ENCODE measurements around the gene CIAO2B. TPM values are rescaled to one million over a fixed set of nuclear protein-coding genes. Genes with fewer than 3 reads are reported as not detected.
"Not testable (repeated sequence)": the region's sequence is repeated elsewhere in the genome, so short reads cannot be mapped to it uniquely, and the experiment has no call there.

The CIAO2B gene
- total RNA-seq, 4 donors from 2014 or later = 15.3 to 93.8 (median 51.6) TPM

GRCh38 chr16:66898207-66898606 is 36.0 kb downstream of the CIAO2B start:
- in situ Hi-C loops (cut with MboI; ENCODE audit: low pct_ligation_motif_present in 1 of 4, low pct_unique_long_range_greater_than_20kb in 1 of 4, low sequenced_read_pairs in 3 of 4) = no loop called here
- Histone ChIP-seq H3K27me3 (no peaks in the 10 kb centered on the region), H3K4me1 (peaks cover 30 to 75% (median 50%) of the 10 kb centered on the region in 4 donors), H3K27ac (peak overlapping the region; percentile 75 to 83 (median 82)), H3K9me3 (no peaks in the 10 kb centered on the region), H3K4me3 (no peak overlapping the region), H3K36me3 (no peaks in the 10 kb centered on the region)
- no peak for DNase-seq
- WGBS, 2 donors (ENCODE audit: low coverage in 1 of 2) = 71 to 76% methylated on average over 2 to 3 of the region's 3 CpGs
- TF ChIP-seq EP300 (IDR thresholded peaks at IDR 0.05; ENCODE audit: low read depth) = no peak
- TF ChIP-seq POLR2A (IDR thresholded peaks at IDR 0.05) = no peak
- TF ChIP-seq POLR2AphosphoS5 (IDR thresholded peaks at IDR 0.05) = no peak
- TF ChIP-seq CTCF (IDR thresholded peaks at IDR 0.05) = no peak
- intact Hi-C loops (cut with DNase I; ENCODE audit: low total_unique reads) = no loop called here

DNA sequence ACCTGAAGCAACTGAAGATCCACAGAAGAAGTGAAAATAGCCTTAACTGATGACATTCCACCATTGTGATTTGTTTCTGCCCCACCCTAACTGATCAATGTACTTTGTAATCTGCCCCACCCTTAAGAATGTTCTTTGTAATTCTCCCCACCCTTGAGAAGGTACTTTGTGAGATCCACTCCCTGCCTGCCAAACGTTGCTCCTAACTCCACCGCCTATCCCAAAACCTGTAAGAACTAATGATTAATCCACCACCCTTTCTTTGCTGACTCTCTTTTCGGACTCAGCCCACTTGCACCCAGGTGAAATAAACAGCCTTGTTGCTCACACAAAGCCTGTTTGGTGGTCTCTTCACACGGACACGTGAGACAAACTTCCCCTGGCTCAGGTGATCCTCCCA is 37.5 kb downstream of the CIAO2B start:
- in situ Hi-C loops (cut with MboI; ENCODE audit: low pct_ligation_motif_present in 1 of 4, low pct_unique_long_range_greater_than_20kb in 1 of 4, low sequenced_read_pairs in 3 of 4); intact Hi-C loops (cut with DNase I; ENCODE audit: low total_unique reads); H3K36me3 ChIP-seq; H3K27me3 ChIP-seq; H3K4me3 ChIP-seq; H3K9me3 ChIP-seq: not testable (repeated sequence)
- WGBS, 2 donors (ENCODE audit: low coverage in 1 of 2) = 63 to 69% methylated on average over 2 to 5 of the region's 5 CpGs
- TF ChIP-seq EP300 (IDR thresholded peaks at IDR 0.05; ENCODE audit: low read depth) (peak; percentile 74), POLR2AphosphoS5 (IDR thresholded peaks at IDR 0.05) (peak in 1 of 3 donors; percentile 15)
- Histone ChIP-seq H3K4me1 (peaks cover 30 to 60% (median 46%) of the 10 kb centered on the region in 4 donors), H3K27ac (peak overlapping the region; percentile 75 to 83 (median 80))
- DNase-seq = peak; percentile 57

DNA sequence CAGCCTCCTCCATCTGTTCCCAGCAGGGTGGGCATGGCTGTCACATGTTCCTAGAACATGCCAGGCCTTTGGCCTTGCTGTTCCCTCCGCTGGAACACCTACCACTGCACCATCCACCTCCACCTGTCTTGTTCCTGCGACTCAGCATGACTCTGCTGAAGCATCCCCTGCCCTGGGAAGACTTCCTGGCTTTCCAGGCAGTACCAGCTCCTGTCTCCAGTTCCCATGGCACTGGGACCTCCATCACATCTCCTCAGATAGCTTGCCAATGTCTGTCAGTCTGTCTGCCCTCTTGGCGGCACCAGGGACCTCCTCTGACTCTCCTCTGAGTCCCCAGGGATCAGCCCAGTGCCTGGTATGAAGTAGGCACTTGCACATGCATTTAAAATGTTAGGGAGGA is 38.2 kb downstream of the CIAO2B start:
- Histone ChIP-seq H3K36me3 (no peaks in the 10 kb centered on the region), H3K4me1 (peaks cover 23 to 53% (median 39%) of the 10 kb centered on the region in 4 donors), H3K4me3 (no peak overlapping the region), H3K27me3 (no peaks in the 10 kb centered on the region), H3K27ac (peak overlapping the region; percentile 74 to 80 (median 76)), H3K9me3 (no peaks in the 10 kb centered on the region)
- DNase-seq = no peak
- TF ChIP-seq EP300 (IDR thresholded peaks at IDR 0.05; ENCODE audit: low read depth) = no peak
- intact Hi-C loops (cut with DNase I; ENCODE audit: low total_unique reads) = loop anchor here (2.0 kb wide), 1 partner anchor 33 kb away; no protein-coding TSS in a partner anchor
- WGBS, 2 donors (ENCODE audit: low coverage in 1 of 2) = 90% methylated on average over 3 of the region's 3 CpGs; no CpG with 5 or more reads in 1 of the 2 donors
- in situ Hi-C loops (cut with MboI; ENCODE audit: low pct_ligation_motif_present in 1 of 4, low pct_unique_long_range_greater_than_20kb in 1 of 4, low sequenced_read_pairs in 3 of 4) = no loop called here

DNA sequence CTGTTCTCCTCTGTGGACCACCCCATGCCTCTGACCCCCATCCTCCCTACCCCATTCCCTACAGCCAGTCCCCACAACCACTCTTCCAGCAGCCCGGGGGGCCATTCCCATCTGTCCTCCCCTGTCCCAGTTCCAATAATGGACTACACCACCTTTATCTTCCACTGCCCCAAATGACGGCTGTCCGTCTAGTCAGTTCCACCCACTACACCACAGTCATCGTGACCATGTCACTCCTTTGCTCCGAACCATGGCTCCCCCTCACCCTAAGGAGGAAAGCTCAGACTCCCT is 38.6 kb downstream of the CIAO2B start:
- 86 to 90% methylated on average over 5 of the region's 5 CpGs for WGBS, 2 donors (ENCODE audit: low coverage in 1 of 2)
- Histone ChIP-seq H3K27ac (peak overlapping the region; percentile 74 to 80 (median 76)), H3K9me3 (no peaks in the 10 kb centered on the region), H3K36me3 (no peaks in the 10 kb centered on the region), H3K4me1 (peaks cover 19 to 49% (median 35%) of the 10 kb centered on the region in 4 donors), H3K27me3 (no peaks in the 10 kb centered on the region), H3K4me3 (no peak overlapping the region)
- in situ Hi-C loops (cut with MboI; ENCODE audit: low pct_ligation_motif_present in 1 of 4, low pct_unique_long_range_greater_than_20kb in 1 of 4, low sequenced_read_pairs in 3 of 4) (no loop called here), intact Hi-C loops (cut with DNase I; ENCODE audit: low total_unique reads) (loop anchor here (2.0 kb wide), 1 partner anchor 33 kb away; no protein-coding TSS in a partner anchor)
- no peak for DNase-seq
- TF ChIP-seq POLR2A (IDR thresholded peaks at IDR 0.05) (no peak), POLR2AphosphoS5 (IDR thresholded peaks at IDR 0.05) (no peak), CTCF (IDR thresholded peaks at IDR 0.05) (no peak), EP300 (IDR thresholded peaks at IDR 0.05; ENCODE audit: low read depth) (no peak)

DNA sequence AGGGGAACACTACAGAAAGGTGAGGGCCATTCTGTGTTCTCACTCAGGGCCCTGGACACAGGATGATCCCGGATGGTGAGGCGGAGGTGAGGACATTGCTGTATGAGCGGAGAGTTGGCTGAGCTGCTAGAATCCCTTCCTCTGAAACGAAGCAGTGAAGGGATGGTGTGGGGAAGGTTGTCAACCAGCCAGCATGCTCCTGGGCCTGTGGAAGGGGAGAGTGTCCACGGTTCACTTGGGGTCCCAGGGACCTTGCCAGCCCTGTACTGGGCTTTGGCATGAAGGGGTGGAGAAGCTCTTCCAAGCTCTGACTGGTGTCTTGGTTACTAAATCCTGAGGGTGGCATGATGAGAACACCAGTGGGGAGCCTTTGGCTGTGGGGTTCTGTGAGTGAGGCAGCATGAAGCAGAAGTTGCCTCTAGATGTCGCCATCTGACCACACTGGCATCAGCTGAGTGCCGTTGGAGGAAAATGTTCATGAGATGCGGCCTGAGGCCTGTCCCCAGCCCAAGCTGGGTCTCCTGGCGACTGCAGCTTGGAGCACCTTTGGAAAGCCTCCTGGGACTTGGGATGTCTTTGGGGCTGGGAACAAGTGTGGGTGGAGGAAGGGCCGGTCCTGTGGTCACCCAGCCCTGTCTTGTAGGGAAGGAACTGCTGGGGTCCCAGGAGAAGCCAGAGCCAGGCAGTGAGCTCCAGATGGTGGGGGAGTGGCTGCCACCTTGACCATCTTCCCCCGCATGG is 39.1 kb downstream of the CIAO2B start:
- Histone ChIP-seq H3K27me3 (no peaks in the 10 kb centered on the region), H3K4me3 (no peak overlapping the region), H3K4me1 (peaks cover 14 to 44% (median 30%) of the 10 kb centered on the region in 4 donors), H3K36me3 (no peaks in the 10 kb centered on the region), H3K27ac (peak overlapping the region in 3 of 4 donors; percentile 74 to 80 (median 78)), H3K9me3 (no peaks in the 10 kb centered on the region)
- intact Hi-C loops (cut with DNase I; ENCODE audit: low total_unique reads) (loop anchor here (2.0 kb wide), 1 partner anchor 34 kb away; no protein-coding TSS in a partner anchor), in situ Hi-C loops (cut with MboI; ENCODE audit: low pct_ligation_motif_present in 1 of 4, low pct_unique_long_range_greater_than_20kb in 1 of 4, low sequenced_read_pairs in 3 of 4) (no loop called here)
- peak; percentile 82 for DNase-seq
- TF ChIP-seq CTCF (IDR thresholded peaks at IDR 0.05) (peak; percentile 79 to 85 (median 83)), POLR2AphosphoS5 (IDR thresholded peaks at IDR 0.05) (no peak), EP300 (IDR thresholded peaks at IDR 0.05; ENCODE audit: low read depth) (no peak), POLR2A (IDR thresholded peaks at IDR 0.05) (no peak)
- WGBS, 2 donors (ENCODE audit: low coverage in 1 of 2) = 53 to 95% methylated on average over 3 to 8 of the region's 11 CpGs
